RWPE1 (cell line): ENCODE data around the gene PHYHD1.
A peak's percentile ranks its signal among the peaks of the same experiment; 100 is the strongest.

Experiments used
- CTCF ChIA-PET: fragments of 350-600 bp; sonication (Branson Sonifier 250); formaldehyde crosslinking; extraction: SDS; loops from one replicate; lab custom pipeline; 2021; lab: Yijun Ruan, JAX
- POLR2A ChIA-PET: fragments of 400-600 bp; formaldehyde crosslinking; extraction: SDS; loops from one replicate; lab custom pipeline; 2020; ENCODE audit warnings: antibody characterized with exemption; ENCODE audit not compliant: low non-redundant PET; lab: Yijun Ruan, JAX
- DNase-seq: peaks from one replicate; pipeline ENCODE4 v3.0.0; 2012; ENCODE audit warnings: low spot score
- H3K27ac ChIP-seq: fragments of 450-650 bp; 2 replicates; pipeline ENCODE4 v1.5.1; 2017
- CTCF ChIP-seq: fragments of 450-650 bp; conservative IDR thresholded peaks from 2 replicates; pipeline ENCODE4 v1.5.1; 2017; ENCODE audit warnings: low read depth, mild to moderate bottlenecking

The PHYHD1 gene

GRCh38 chr9:128892221-128892921 is 28.4 kb upstream of the PHYHD1 start:
- TF ChIP-seq CTCF, result no peak
- ChIA-PET CTCF (interaction anchor here (0.8 to 1.7 kb wide), 3 partner anchors 34 to 74 kb away, joined by 3 to 6 read pairs (median 4); partner anchors contain the start of gene ENDOG), POLR2A (interaction anchor here (0.5 to 1.0 kb wide), 3 partner anchors 10 to 46 kb away, joined by 3 to 5 read pairs (median 4); no protein-coding TSS in a partner anchor)
- peak; percentile 98 for DNase-seq
- peak overlapping the region; percentile 100 for H3K27ac ChIP-seq

- no peak for DNase-seq
- POLR2A ChIA-PET, result no interaction called here
- peak overlapping the region; percentile 100 for H3K27ac ChIP-seq
- TF ChIP-seq CTCF, result no peak
- CTCF ChIA-PET, result interaction anchor here (1.7 kb wide), 1 partner anchor 75 kb away, joined by 6 read pairs; the partner anchor contains the start of gene ENDOG
Observed at GRCh38 chr9:128893354-128893753, 27.4 kb upstream of the PHYHD1 start.

GRCh38 chr9:128894764-128895163 is 26.0 kb upstream of the PHYHD1 start:
- no peak for DNase-seq
- ChIA-PET POLR2A (no interaction called here), CTCF (interaction anchor here (0.5 to 0.7 kb wide), 2 partner anchors 31 to 860 kb away, joined by 3 read pairs; no protein-coding TSS in a partner anchor)
- TF ChIP-seq CTCF, result no peak
- peak overlapping the region; percentile 100 for H3K27ac ChIP-seq

- peak overlapping the region; percentile 72 for H3K27ac ChIP-seq
- no peak for DNase-seq
- POLR2A ChIA-PET, result no interaction called here
- CTCF ChIA-PET, result interaction anchor here (0.5 to 0.7 kb wide), 3 partner anchors 16 to 860 kb away, joined by 3 read pairs; no protein-coding TSS in a partner anchor
- TF ChIP-seq CTCF, result no peak
Observed at GRCh38 chr9:128895556-128895955, 25.2 kb upstream of the PHYHD1 start.

GRCh38 chr9:128898382-128898781 is 22.4 kb upstream of the PHYHD1 start:
- POLR2A ChIA-PET, result interaction anchor here (0.6 kb wide), 1 partner anchor 652 kb away, joined by 3 read pairs; no protein-coding TSS in a partner anchor
- peak overlapping the region; percentile 99 for H3K27ac ChIP-seq
- CTCF ChIA-PET, result interaction anchor here (0.5 to 1.1 kb wide), 2 partner anchors 8 to 26 kb away, joined by 3 read pairs; no protein-coding TSS in a partner anchor
- TF ChIP-seq CTCF, result no peak
- no peak for DNase-seq

GRCh38 chr9:128898845-128899565 is 21.8 kb upstream of the PHYHD1 start:
- no peak for DNase-seq
- TF ChIP-seq CTCF, result no peak
- CTCF ChIA-PET, result interaction anchor here (0.5 to 1.1 kb wide), 2 partner anchors 8 to 26 kb away, joined by 3 read pairs; no protein-coding TSS in a partner anchor
- peak overlapping the region; percentile 99 for H3K27ac ChIP-seq
- POLR2A ChIA-PET, result no interaction called here
